GM12878 (cell line): Measurements from ENCODE around the gene KCNQ1. TPM values are rescaled to one million over a fixed set of nuclear protein-coding genes. Genes with fewer than 3 reads are reported as not detected.

Source experiments
- ATAC-seq: fragments of 200-7000 bp; cut with Tn5 transposase; 3 replicates; pipeline ENCODE4 v1.9.1; 2020; ENCODE audit warnings: mild to moderate bottlenecking, moderate library complexity
- BruUV-seq: library from RNA; stranded (reverse); fragments of 400-500 nt; replicated peaks from 2 replicates; lab custom pipeline; 2021; lab: Mats Ljungman, UMichigan
- CTCF ChIA-PET: fragments of 300-600 bp; sonication (Branson Sonifier 250); formaldehyde crosslinking; extraction: SDS; loops from one replicate; lab custom pipeline; 2021; ENCODE audit warnings: inconsistent platforms; lab: Yijun Ruan, JAX
- POLR2A ChIA-PET: fragments of 350-600 bp; formaldehyde crosslinking; extraction: SDS; loops from one replicate; lab custom pipeline; 2021; ENCODE audit warnings: inconsistent platforms; lab: Charles Lee
- RAD21 ChIA-PET: fragments of 300-600 bp; sonication (Branson Sonifier 250); formaldehyde crosslinking; loops from one replicate; lab custom pipeline; 2023; ENCODE audit warnings: antibody characterized with exemption; ENCODE audit not compliant: unreplicated experiment; lab: Charles Lee
- SMC1A ChIA-PET: fragments of 300-600 bp; sonication (Branson Sonifier 250); formaldehyde crosslinking; loops from one replicate; lab custom pipeline; 2023; ENCODE audit not compliant: unreplicated experiment, uncharacterized antibody; lab: Charles Lee
- DNase-seq: peaks from one replicate; pipeline ENCODE4 v3.0.0-alpha.2; 2011; ENCODE audit warnings: low read depth, low spot score
- FAIRE-seq: peaks from 3 replicates; lab custom pipeline; 2011; peaks lifted over from hg19 to GRCh38; lab: Jason Lieb, UNC
- H2AFZ ChIP-seq: 2 replicates; pipeline ENCODE4 v1.6.0; 2011; ENCODE audit warnings: low read depth, low read length, control low read depth; ENCODE audit not compliant: control insufficient read depth
- H3K27ac ChIP-seq: 2 replicates; pipeline ENCODE4 v1.5.1; 2011; ENCODE audit warnings: control low read depth; ENCODE audit not compliant: control insufficient read depth, insufficient read depth
- H3K27me3 ChIP-seq, 2 experiments: replicated peaks in 1 of 2; 2 replicates each; pipeline versions ENCODE4 v1.6.0 to v1.6.1; 2011; ENCODE audit warnings: low read length in 1 of 2; ENCODE audit not compliant: control insufficient read depth in 2 of 2, insufficient read depth in 2 of 2
- H3K36me3 ChIP-seq, 2 experiments: 2 replicates each; pipeline ENCODE4 v1.5.1; 2011; ENCODE audit warnings: low read length in 1 of 2; ENCODE audit not compliant: control insufficient read depth in 2 of 2, insufficient read depth in 2 of 2
- H3K4me1 ChIP-seq: 2 replicates; pipeline ENCODE4 v1.6.1; 2011; ENCODE audit warnings: mild to moderate bottlenecking, low read length, moderate library complexity, mixed read lengths; ENCODE audit not compliant: control insufficient read depth, insufficient read depth
- H3K4me2 ChIP-seq: 2 replicates; pipeline ENCODE4 v1.6.0; 2011; ENCODE audit warnings: control low read depth; ENCODE audit not compliant: control insufficient read depth, insufficient read depth
- H3K4me3 ChIP-seq: fragments of 200-600 bp; sonication (generic); 2 replicates; pipeline ENCODE4 v1.5.1; 2016
- H3K79me2 ChIP-seq: 2 replicates; pipeline ENCODE4 v1.6.0; 2011; ENCODE audit warnings: low read length; ENCODE audit not compliant: control insufficient read depth, insufficient read depth
- H3K9ac ChIP-seq: 2 replicates; pipeline ENCODE4 v1.8.0; 2011; ENCODE audit warnings: low read length, control low read depth, mixed read lengths; ENCODE audit not compliant: control insufficient read depth, insufficient read depth
- H3K9me3 ChIP-seq: replicated peaks from 3 replicates; pipeline ENCODE4 v1.5.1; 2011; ENCODE audit warnings: mild to moderate bottlenecking, low read length; ENCODE audit not compliant: control insufficient read depth, insufficient read depth
- H4K20me1 ChIP-seq: 2 replicates; pipeline ENCODE4 v1.6.0; 2011; ENCODE audit not compliant: control insufficient read depth, insufficient read depth
- BACH1 ChIP-seq: fragments of 450-650 bp; IDR thresholded peaks from 2 replicates; pipeline ENCODE4 v1.6.1; 2017; ENCODE audit warnings: mild to moderate bottlenecking, borderline replicate concordance
- BCL11A ChIP-seq: IDR thresholded peaks from 2 replicates; pipeline ENCODE4 v1.6.1; 2011; ENCODE audit warnings: low read depth, low read length
- BHLHE40 ChIP-seq, 2 experiments: fragments of 450-650 bp in 1 of 2; IDR thresholded peaks; 2 replicates each; pipeline ENCODE4 v1.6.1; 2011 to 2017; ENCODE audit warnings: low read depth in 2 of 2, borderline replicate concordance in 1 of 2, improper control_type of control experiment in 1 of 2, low read length in 1 of 2, mild to moderate bottlenecking in 1 of 2
- BRCA1 ChIP-seq: IDR thresholded peaks from 2 replicates; pipeline ENCODE4 v1.6.1; 2011; ENCODE audit warnings: low read depth, low read length, improper control_type of control experiment
- CREB1 ChIP-seq: IDR thresholded peaks from 2 replicates; pipeline ENCODE4 v1.6.1; 2012; ENCODE audit warnings: low read depth, mild to moderate bottlenecking, inconsistent platforms
- HDAC2 ChIP-seq: fragments of 200-600 bp; sonication (generic); IDR thresholded peaks from 2 replicates; pipeline ENCODE4 v1.6.1; 2017
- NR2F1 ChIP-seq: fragments of 450-650 bp; conservative IDR thresholded peaks from 2 replicates; pipeline ENCODE4 v1.6.1; 2017; ENCODE audit warnings: mild to moderate bottlenecking
- RAD21 ChIP-seq: IDR thresholded peaks from 2 replicates; pipeline ENCODE4 v1.6.1; 2011; ENCODE audit warnings: mild to moderate bottlenecking, low read depth, low read length, moderate library complexity; ENCODE audit not compliant: insufficient read depth
- RBBP5 ChIP-seq: fragments of 200-600 bp; sonication (generic); conservative IDR thresholded peaks from 2 replicates; pipeline ENCODE4 v1.6.1; 2016
- RELA ChIP-seq: fragments of 450-650 bp; IDR thresholded peaks from 2 replicates; pipeline ENCODE4 v1.8.0; 2014; ENCODE audit warnings: borderline replicate concordance; ENCODE audit not compliant: partially characterized antibody
- RUNX3 ChIP-seq: IDR thresholded peaks from 2 replicates; pipeline ENCODE4 v1.6.1; 2012; ENCODE audit warnings: low read length, inconsistent platforms
- TCF7 ChIP-seq: IDR thresholded peaks from 2 replicates; pipeline ENCODE4 v1.6.1; 2014; ENCODE audit warnings: antibody characterized with exemption, borderline replicate concordance
- YBX1 ChIP-seq: fragments of 450-650 bp; IDR thresholded peaks from 2 replicates; pipeline ENCODE4 v1.6.1; 2016; ENCODE audit warnings: antibody characterized with exemption
- ZNF274 ChIP-seq: IDR thresholded peaks from one replicate; pipeline ENCODE4 v1.8.0; 2011; ENCODE audit not compliant: insufficient read length, insufficient read depth
- ZZZ3 ChIP-seq: IDR thresholded peaks from 2 replicates; pipeline ENCODE4 v1.6.1; 2011; ENCODE audit warnings: low read depth; ENCODE audit not compliant: control insufficient read depth, insufficient read length
- WGBS: methylation state at CpG from one replicate; pipeline ENCODE4 v1.1.6; 2016; ENCODE audit warnings: low lambda C conversion rate; ENCODE audit not compliant: insufficient replicate concordance, insufficient coverage; ENCODE audit errors: missing lambda C conversion rate; 5-methylcytosine and 5-hydroxymethylcytosine counted together
- in situ Hi-C: fragments of 300-500 bp; cut with MboI; formaldehyde crosslinking; loops from 9 replicates; pipeline ENCODE4 v1.14.3; 2018; ENCODE audit warnings: mixed read lengths
- intact Hi-C: fragments of 100-400 bp; cut with micrococcal nuclease; formaldehyde crosslinking; loops from one replicate; pipeline ENCODE4 v1.14.2; 2022; ENCODE audit not compliant: unreplicated experiment
- polyA plus RNA-seq, 11 experiments: library from polyadenylated mRNA; depleted of rRNA in 4 of 11; unstranded in 6 of 11; stranded (reverse) in 5 of 11; fragments of >200 nt; fragmentation: Nextera tagmentation in 4 of 11; fragmentation: Illumina TruSeq in 1 of 11; extraction: Ambion mirVana in 4 of 11; extraction: Trizol in 1 of 11; gene quantifications; 1 replicate in 1 of 11; 2 replicates in 10 of 11; pipeline versions ENCODE4 v1.2.1 to v1.2.3, GENCODE V29; 2011 to 2016; ENCODE audit warnings: inconsistent platforms in 2 of 11, missing spikeins in 2 of 11, low read depth in 1 of 11
- total RNA-seq, 4 experiments: library from RNA; depleted of rRNA in 3 of 4; stranded (reverse); fragments of >200 nt in 3 of 4; fragmentation: Illumina TruSeq in 1 of 4; extraction: Trizol in 1 of 4; gene quantifications; 2 replicates each; pipeline versions ENCODE4 v1.2.1 to v1.2.3, GENCODE V29; 2013 to 2021
- TF ChIP-seq, protein P1 (sequence below): fragments of 450-650 bp; IDR thresholded peaks from 2 replicates; pipeline ENCODE4 v1.6.1; 2016; ENCODE audit warnings: mild to moderate bottlenecking, moderate library complexity, borderline replicate concordance

Gene KCNQ1
- total and polyA plus RNA-seq, 10 of the 15 experiments (the other 5 are each of a cell fraction or from before 2014, with no cell fraction given), result 0.03 to 0.15 (median 0.12) TPM; not detected in 7

DNA sequence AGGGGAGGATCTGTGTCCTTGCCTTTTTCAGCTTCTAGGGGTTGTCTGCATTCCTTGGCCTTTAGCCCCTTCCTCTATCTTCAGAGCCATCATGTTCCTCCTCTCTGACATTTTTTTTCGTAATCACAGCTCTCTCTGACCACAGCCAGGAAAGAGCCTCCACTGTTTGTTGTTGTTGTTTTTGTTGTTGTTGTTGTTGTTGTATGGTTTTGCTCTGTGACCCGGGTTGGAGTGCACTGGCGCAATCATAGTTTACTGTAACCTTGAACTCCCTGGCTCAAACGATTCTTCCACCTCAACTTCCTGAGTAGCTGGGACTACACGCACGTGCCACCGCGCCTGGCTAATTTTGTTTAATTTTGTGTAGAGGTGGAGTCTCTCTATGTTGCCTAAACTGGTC lies 310.3 kb downstream of the KCNQ1 start:
- ChIA-PET CTCF (no interaction called here), RAD21 (no interaction called here)
- no peak for TF ChIP-seq BACH1
- TF ChIP-seq, protein P1, sequence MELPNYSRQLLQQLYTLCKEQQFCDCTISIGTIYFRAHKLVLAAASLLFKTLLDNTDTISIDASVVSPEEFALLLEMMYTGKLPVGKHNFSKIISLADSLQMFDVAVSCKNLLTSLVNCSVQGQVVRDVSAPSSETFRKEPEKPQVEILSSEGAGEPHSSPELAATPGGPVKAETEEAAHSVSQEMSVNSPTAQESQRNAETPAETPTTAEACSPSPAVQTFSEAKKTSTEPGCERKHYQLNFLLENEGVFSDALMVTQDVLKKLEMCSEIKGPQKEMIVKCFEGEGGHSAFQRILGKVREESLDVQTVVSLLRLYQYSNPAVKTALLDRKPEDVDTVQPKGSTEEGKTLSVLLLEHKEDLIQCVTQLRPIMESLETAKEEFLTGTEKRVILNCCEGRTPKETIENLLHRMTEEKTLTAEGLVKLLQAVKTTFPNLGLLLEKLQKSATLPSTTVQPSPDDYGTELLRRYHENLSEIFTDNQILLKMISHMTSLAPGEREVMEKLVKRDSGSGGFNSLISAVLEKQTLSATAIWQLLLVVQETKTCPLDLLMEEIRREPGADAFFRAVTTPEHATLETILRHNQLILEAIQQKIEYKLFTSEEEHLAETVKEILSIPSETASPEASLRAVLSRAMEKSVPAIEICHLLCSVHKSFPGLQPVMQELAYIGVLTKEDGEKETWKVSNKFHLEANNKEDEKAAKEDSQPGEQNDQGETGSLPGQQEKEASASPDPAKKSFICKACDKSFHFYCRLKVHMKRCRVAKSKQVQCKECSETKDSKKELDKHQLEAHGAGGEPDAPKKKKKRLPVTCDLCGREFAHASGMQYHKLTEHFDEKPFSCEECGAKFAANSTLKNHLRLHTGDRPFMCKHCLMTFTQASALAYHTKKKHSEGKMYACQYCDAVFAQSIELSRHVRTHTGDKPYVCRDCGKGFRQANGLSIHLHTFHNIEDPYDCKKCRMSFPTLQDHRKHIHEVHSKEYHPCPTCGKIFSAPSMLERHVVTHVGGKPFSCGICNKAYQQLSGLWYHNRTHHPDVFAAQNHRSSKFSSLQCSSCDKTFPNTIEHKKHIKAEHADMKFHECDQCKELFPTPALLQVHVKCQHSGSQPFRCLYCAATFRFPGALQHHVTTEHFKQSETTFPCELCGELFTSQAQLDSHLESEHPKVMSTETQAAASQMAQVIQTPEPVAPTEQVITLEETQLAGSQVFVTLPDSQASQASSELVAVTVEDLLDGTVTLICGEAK, result no peak
- no peak for TF ChIP-seq BHLHE40 (IDR thresholded peaks at IDR 0.05; ENCODE audit: borderline replicate concordance in 1 of 2, low read depth in 2 of 2, low read length in 1 of 2)
- TF ChIP-seq RBBP5, result no peak
- no peak for TF ChIP-seq CREB1
- no peak for TF ChIP-seq BCL11A
- no peak for TF ChIP-seq RAD21
- TF ChIP-seq YBX1, result no peak
- TF ChIP-seq BRCA1, result no peak
- no peak for TF ChIP-seq ZNF274
- no peak for TF ChIP-seq NR2F1
- TF ChIP-seq RELA, result no peak
- TF ChIP-seq HDAC2, result no peak
- no peak for TF ChIP-seq ZZZ3
- no peak for TF ChIP-seq RUNX3
- TF ChIP-seq TCF7, result no peak
- TF ChIP-seq, all 136 proteins: peak for 0
- WGBS, result 52% methylated on average over 8 of the region's 8 CpGs
- Histone ChIP-seq H3K27ac (no peak overlapping the region), H3K9me3 (no peaks in the 10 kb centered on the region; the same call in 2 of the 3 replicates), H3K9ac (no peak overlapping the region), H3K36me3 (no peaks in the 10 kb centered on the region), H3K79me2 (no peaks in the 10 kb centered on the region), H3K4me2 (no peak overlapping the region), H4K20me1 (no peaks in the 10 kb centered on the region), H3K4me1 (no peaks in the 10 kb centered on the region; the same call in 1 of the 2 replicates), H3K27me3 (no peaks in the 10 kb centered on the region), H2AFZ (no peak overlapping the region), H3K4me3 (no peak overlapping the region)
- no peak for ATAC-seq
- SMC1A ChIA-PET, result no interaction called here
- in situ Hi-C loops, result no loop called here
- BruUV-seq, result no TSS peak
- POLR2A ChIA-PET, result no interaction called here
- FAIRE-seq, result no peak
- intact Hi-C loops, result no loop called here
- no peak for DNase-seq
